OCI-LY3 (cell line): Measurements from ENCODE around the gene NOP9.

Experiments
- H2AFZ ChIP-seq: fragments of 200-600, 300-600 bp; shearing (Covaris generic); 2 replicates; pipeline ENCODE4 v1.6.0; 2014; ENCODE audit warnings: antibody characterized with exemption, low read depth, low read length
- H3K27ac ChIP-seq: fragments of 200-600, 300-600 bp; sonication (generic); 2 replicates; pipeline ENCODE4 v1.5.1; 2014; ENCODE audit warnings: mild to moderate bottlenecking, low read length, moderate library complexity, mixed read lengths
- H3K27me3 ChIP-seq: fragments of 200-600, 300-600 bp; sonication (generic); 2 replicates; pipeline ENCODE4 v1.6.1; 2014; ENCODE audit warnings: low read depth, low read length, mixed read lengths
- H3K36me3 ChIP-seq: fragments of 200-600, 300-600 bp; sonication (generic); replicated peaks from 2 replicates; pipeline ENCODE3; 2014; ENCODE audit warnings: low read depth, low read length, mixed read lengths
- H3K4me1 ChIP-seq: fragments of 300-600, 200-600 bp; sonication (generic); 2 replicates; pipeline ENCODE4 v1.6.1; 2014; ENCODE audit warnings: low read length, mixed read lengths
- H3K4me2 ChIP-seq: fragments of 200-600, 300-600 bp; sonication (generic); 2 replicates; pipeline ENCODE4 v1.6.1; 2014; ENCODE audit warnings: low read length, mixed read lengths
- H3K4me3 ChIP-seq: fragments of 300-600, 200-600 bp; sonication (generic); 2 replicates; pipeline ENCODE4 v1.5.1; 2014; ENCODE audit warnings: antibody characterized with exemption, mild to moderate bottlenecking, low read length, moderate library complexity
- H3K79me2 ChIP-seq: fragments of 300-600, 200-600 bp; shearing (Covaris generic); 2 replicates; pipeline ENCODE4 v1.6.1; 2014; ENCODE audit warnings: mild to moderate bottlenecking, low read length, mixed read lengths
- H3K9ac ChIP-seq: fragments of 300-600, 200-600 bp; shearing (Covaris generic); 2 replicates; pipeline ENCODE4 v1.6.0; 2014; ENCODE audit warnings: mild to moderate bottlenecking, low read length, moderate library complexity
- H3K9me3 ChIP-seq: fragments of 200-600, 300-600 bp; shearing (Covaris generic); 2 replicates; pipeline ENCODE4 v1.6.1; 2014; ENCODE audit warnings: low read length, mixed read lengths; ENCODE audit not compliant: insufficient read depth
- H4K20me1 ChIP-seq: fragments of 200-600, 300-600 bp; sonication (generic); 2 replicates; pipeline ENCODE4 v1.6.1; 2016; ENCODE audit warnings: low read length, mixed read lengths; ENCODE audit not compliant: insufficient read depth
- EZH2phosphoT487 ChIP-seq: fragments of 200-600 bp; shearing (Covaris generic); IDR thresholded peaks from 2 replicates; pipeline ENCODE4 v1.6.1; 2018; ENCODE audit warnings: antibody characterized with exemption, mixed run types, low read depth
- TF ChIP-seq, protein P1 (sequence below): fragments of 200-600, 300-600 bp; sonication (generic); IDR thresholded peaks from 2 replicates; pipeline ENCODE4 v1.5.1; 2014; ENCODE audit warnings: antibody characterized with exemption, low read length, low read depth

Gene NOP9

DNA sequence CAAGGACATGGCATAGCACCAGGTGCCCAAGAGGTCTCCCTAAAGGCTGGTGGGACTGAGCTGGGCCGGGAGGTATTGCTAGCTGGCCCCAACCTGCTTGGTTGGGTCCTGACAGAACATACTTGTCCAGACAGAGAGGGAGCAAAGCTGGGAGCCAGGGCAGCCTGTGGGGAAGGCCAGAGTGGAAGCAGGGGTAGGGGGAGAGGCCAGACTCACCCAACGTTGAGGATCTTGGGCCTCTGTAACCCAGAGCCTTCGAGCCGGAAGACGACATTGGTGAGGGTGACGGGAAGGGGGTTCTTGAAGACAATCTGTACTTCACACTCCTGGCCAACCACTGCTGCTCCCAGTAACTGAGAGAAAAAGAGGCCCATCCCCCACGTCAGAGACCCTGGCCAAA is 45.7 kb upstream of the NOP9 start:
- Histone ChIP-seq H3K4me3 (no peak overlapping the region), H2AFZ (no peak overlapping the region), H3K79me2 (no peaks in the 10 kb centered on the region), H3K27me3 (no peaks in the 10 kb centered on the region), H4K20me1 (no peaks in the 10 kb centered on the region), H3K9ac (no peak overlapping the region), H3K4me2 (no peak overlapping the region), H3K4me1 (peaks cover 12% of the 10 kb centered on the region), H3K36me3 (no peaks in the 10 kb centered on the region), H3K9me3 (no peaks in the 10 kb centered on the region), H3K27ac (no peak overlapping the region)
- TF ChIP-seq EZH2phosphoT487, result no peak
- TF ChIP-seq, protein P1, sequence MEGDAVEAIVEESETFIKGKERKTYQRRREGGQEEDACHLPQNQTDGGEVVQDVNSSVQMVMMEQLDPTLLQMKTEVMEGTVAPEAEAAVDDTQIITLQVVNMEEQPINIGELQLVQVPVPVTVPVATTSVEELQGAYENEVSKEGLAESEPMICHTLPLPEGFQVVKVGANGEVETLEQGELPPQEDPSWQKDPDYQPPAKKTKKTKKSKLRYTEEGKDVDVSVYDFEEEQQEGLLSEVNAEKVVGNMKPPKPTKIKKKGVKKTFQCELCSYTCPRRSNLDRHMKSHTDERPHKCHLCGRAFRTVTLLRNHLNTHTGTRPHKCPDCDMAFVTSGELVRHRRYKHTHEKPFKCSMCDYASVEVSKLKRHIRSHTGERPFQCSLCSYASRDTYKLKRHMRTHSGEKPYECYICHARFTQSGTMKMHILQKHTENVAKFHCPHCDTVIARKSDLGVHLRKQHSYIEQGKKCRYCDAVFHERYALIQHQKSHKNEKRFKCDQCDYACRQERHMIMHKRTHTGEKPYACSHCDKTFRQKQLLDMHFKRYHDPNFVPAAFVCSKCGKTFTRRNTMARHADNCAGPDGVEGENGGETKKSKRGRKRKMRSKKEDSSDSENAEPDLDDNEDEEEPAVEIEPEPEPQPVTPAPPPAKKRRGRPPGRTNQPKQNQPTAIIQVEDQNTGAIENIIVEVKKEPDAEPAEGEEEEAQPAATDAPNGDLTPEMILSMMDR, result no peak

DNA sequence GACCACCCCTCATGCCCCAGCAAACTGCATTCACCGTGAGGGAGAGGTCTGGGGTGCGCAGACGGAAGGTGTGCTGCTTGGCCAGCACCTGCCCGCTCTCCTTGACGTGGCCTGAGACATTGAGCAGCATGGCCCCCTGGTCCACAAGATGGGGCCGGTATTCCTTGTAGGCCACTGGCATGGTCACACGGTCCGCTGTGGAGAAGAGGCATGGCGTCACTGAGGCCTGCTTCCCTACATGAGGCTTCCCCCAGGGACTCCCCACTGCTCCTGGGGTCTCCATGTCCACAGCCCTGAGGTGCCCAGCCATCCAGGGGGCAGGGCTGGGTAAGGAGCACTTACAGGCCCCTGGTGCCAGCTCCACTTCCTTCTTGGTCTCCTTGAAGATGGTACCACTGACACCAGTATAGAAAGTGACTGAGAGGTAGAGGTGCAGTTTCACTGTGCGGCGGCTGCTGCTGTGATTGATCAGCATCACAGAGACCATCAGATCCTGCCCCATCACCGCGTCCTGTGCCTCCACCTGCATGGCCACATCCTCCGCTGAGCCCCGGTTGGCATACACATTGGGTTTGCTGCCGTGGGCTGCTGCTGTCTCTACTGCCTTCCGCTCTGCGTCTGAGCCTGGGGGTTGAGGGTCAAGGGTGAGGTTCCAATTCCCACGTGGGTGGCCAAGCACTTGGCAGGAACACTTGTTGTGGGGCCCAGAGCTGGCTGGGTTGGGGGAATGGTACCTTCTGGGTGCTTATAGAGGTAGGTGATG is 44.8 kb upstream of the NOP9 start:
- H2AFZ ChIP-seq, result no peak overlapping the region
- H3K27me3 ChIP-seq, result no peaks in the 10 kb centered on the region
- H3K27ac ChIP-seq, result no peak overlapping the region
- H3K36me3 ChIP-seq, result no peaks in the 10 kb centered on the region
- H3K9me3 ChIP-seq, result no peaks in the 10 kb centered on the region
- TF ChIP-seq EZH2phosphoT487, result no peak
- TF ChIP-seq, protein P1, result no peak
- H3K9ac ChIP-seq, result no peak overlapping the region
- H3K4me2 ChIP-seq, result no peak overlapping the region
- H3K4me1 ChIP-seq, result peaks cover 12% of the 10 kb centered on the region
- no peaks in the 10 kb centered on the region for H3K79me2 ChIP-seq
- no peaks in the 10 kb centered on the region for H4K20me1 ChIP-seq
- H3K4me3 ChIP-seq, result no peak overlapping the region

DNA sequence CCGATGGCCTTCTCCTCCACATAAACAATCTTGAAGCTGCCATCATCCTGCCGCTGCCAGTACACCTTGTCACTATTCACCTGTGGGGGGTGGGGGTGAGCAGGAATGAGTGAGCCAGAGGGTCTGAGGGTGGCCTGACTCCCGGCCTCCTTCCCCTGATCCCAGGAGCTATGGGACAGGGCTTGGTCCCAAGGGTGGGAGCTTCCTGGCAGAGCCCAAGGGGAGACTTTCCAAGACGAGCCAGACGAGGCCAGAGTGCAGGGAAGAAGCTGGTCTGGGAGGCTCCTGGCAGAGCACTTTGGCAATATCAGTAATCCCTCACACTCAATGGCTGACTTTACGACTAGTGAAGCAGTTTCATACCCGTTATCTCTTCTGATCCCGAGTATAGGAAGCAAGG is 44.2 kb upstream of the NOP9 start:
- Histone ChIP-seq H3K27ac (no peak overlapping the region), H3K27me3 (no peaks in the 10 kb centered on the region), H3K9ac (no peak overlapping the region), H4K20me1 (no peaks in the 10 kb centered on the region), H3K4me1 (peaks cover 9% of the 10 kb centered on the region), H3K4me2 (no peak overlapping the region), H3K79me2 (no peaks in the 10 kb centered on the region), H3K9me3 (no peaks in the 10 kb centered on the region), H3K4me3 (no peak overlapping the region), H2AFZ (no peak overlapping the region), H3K36me3 (no peaks in the 10 kb centered on the region)
- TF ChIP-seq EZH2phosphoT487, result no peak
- TF ChIP-seq, protein P1, result no peak

DNA sequence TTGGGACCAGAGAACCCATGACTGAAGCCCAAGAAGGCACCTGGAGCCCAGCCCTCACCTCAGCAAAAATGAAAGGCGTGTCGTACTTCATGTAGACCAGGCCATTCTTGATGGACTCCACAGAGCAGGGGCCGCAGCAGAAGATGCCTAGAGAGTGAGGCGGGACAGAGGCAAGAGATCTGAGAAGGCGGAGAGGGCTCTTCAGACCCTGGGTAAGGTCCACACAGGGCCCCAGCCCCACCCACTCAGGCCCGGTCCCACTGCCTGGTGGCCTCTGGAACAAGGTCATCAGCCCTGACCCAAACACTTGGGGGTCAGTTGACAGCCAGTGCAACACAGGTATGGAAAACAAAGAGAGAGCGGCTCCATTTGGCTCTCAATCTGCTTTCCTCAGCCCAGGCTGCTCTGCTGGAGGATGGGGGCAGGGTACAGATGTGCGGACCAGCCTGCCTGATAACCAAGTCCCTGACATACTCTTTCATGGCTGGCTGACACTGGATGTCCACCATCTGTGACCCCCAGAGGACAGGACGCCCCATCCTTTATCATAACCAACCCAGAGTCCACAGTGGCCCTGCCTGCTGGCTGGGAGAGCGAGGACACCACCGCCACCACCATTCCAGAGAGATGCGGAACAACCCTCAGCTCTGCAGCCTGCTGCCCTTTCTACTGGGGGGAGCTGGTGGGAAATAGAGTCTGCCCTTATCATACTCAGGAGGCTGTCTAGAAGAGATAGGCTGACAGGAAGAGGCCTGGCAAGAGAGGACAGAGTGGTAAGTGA is 43.5 kb upstream of the NOP9 start:
- H3K27ac ChIP-seq, result no peak overlapping the region
- TF ChIP-seq EZH2phosphoT487, result no peak
- TF ChIP-seq, protein P1, result no peak
- peaks cover 2% of the 10 kb centered on the region; the same call in 1 of the 2 replicates for H3K4me1 ChIP-seq
- H3K27me3 ChIP-seq, result no peaks in the 10 kb centered on the region
- no peaks in the 10 kb centered on the region for H3K79me2 ChIP-seq
- no peaks in the 10 kb centered on the region for H4K20me1 ChIP-seq
- no peak overlapping the region for H2AFZ ChIP-seq
- no peak overlapping the region for H3K4me2 ChIP-seq
- no peaks in the 10 kb centered on the region for H3K9me3 ChIP-seq
- H3K4me3 ChIP-seq, result no peak overlapping the region
- H3K36me3 ChIP-seq, result no peaks in the 10 kb centered on the region
- H3K9ac ChIP-seq, result no peak overlapping the region
